B cell (primary cell): ENCODE results near the gene ORM1. TPM values are rescaled to one million over a fixed set of nuclear protein-coding genes. Genes with fewer than 3 reads are reported as not detected.
"Not testable (repeated sequence)": the region's sequence is repeated elsewhere in the genome, so short reads cannot be mapped to it uniquely, and the experiment has no call there.

Source experiments
- ATAC-seq: fragments of 200-7000 bp; cut with Tn5 transposase; one replicate; pipeline ENCODE4 v1.10.0; 2021; ENCODE audit warnings: low read depth, mild to moderate bottlenecking, moderate number of reproducible peaks, moderate library complexity
- CTCF ChIA-PET: fragments of 350-600 bp; sonication (Branson Sonifier 250); formaldehyde crosslinking; loops from one replicate; lab custom pipeline; 2021; ENCODE audit warnings: antibody characterized with exemption, inconsistent platforms; lab: Charles Lee
- POLR2A ChIA-PET: fragments of 350-600 bp; sonication (Branson Sonifier 250); formaldehyde crosslinking; loops from one replicate; lab custom pipeline; 2021; ENCODE audit warnings: antibody characterized with exemption; lab: Charles Lee
- DNase-seq: peaks from one replicate; pipeline ENCODE4 v3.0.0; 2013
- H2AFZ ChIP-seq: 2 replicates; pipeline ENCODE4 v1.6.1; 2012; ENCODE audit warnings: mild to moderate bottlenecking, low read depth, low read length; ENCODE audit not compliant: insufficient read depth, poor library complexity, severe bottlenecking
- H3K27ac ChIP-seq, 2 donors: 1 replicate in 1 of 2; 2 replicates in 1 of 2; pipeline ENCODE4 v1.5.1; 2012 to 2013; ENCODE audit warnings: low read length in 2 of 2, mild to moderate bottlenecking in 2 of 2, moderate library complexity in 1 of 2
- H3K27me3 ChIP-seq, 4 experiments: fragments of 200-600 bp in 1 of 4; sonication (generic) in 1 of 4; replicated peaks in 1 of 4; 1 replicate in 2 of 4; 2 replicates in 2 of 4; pipeline versions ENCODE4 v1.6.1 to v1.7.0; 2013 to 2016; ENCODE audit warnings: low read length in 3 of 4, mild to moderate bottlenecking in 2 of 4, mixed read lengths in 1 of 4, moderate library complexity in 1 of 4; ENCODE audit not compliant: insufficient read depth in 4 of 4, control insufficient read depth in 3 of 4; ENCODE audit errors: control extremely low read depth in 1 of 4
- H3K36me3 ChIP-seq, 2 experiments: replicated peaks in 1 of 2; 1 replicate in 1 of 2; 2 replicates in 1 of 2; pipeline versions ENCODE4 v1.6.1 to v1.7.1; 2013; ENCODE audit warnings: low read length in 1 of 2; ENCODE audit not compliant: insufficient read depth in 2 of 2, control insufficient read depth in 1 of 2; ENCODE audit errors: control extremely low read depth in 1 of 2, extremely low read depth in 1 of 2
- H3K4me1 ChIP-seq, 2 donors: fragments of 200-600 bp in 1 of 2; sonication (generic) in 1 of 2; 1 replicate in 1 of 2; 2 replicates in 1 of 2; pipeline versions ENCODE4 v1.5.1 to v1.6.1; 2013 to 2017; ENCODE audit warnings: low read length in 2 of 2; ENCODE audit not compliant: control insufficient read depth in 2 of 2, insufficient read depth in 2 of 2
- H3K4me2 ChIP-seq: replicated peaks from 2 replicates; pipeline ENCODE3; 2012; ENCODE audit warnings: mild to moderate bottlenecking, low read depth, low read length; ENCODE audit not compliant: poor library complexity, severe bottlenecking
- H3K4me3 ChIP-seq, 5 experiments: fragments of 200-600 bp in 1 of 5; sonication (generic) in 1 of 5; 1 replicate in 3 of 5; 2 replicates in 2 of 5; pipeline versions ENCODE4 v1.5.1 to v1.7.0; 2011 to 2016; ENCODE audit warnings: low read length in 4 of 5, mild to moderate bottlenecking in 4 of 5, low read depth in 2 of 5, control low read depth in 1 of 5, moderate library complexity in 1 of 5; ENCODE audit not compliant: insufficient read depth in 1 of 5; ENCODE audit errors: control extremely low read depth in 1 of 5, extremely low read depth in 1 of 5
- H3K79me2 ChIP-seq: fragments of 200-600 bp; sonication (generic); one replicate; pipeline ENCODE4 v1.6.0; 2016; ENCODE audit warnings: low read length; ENCODE audit not compliant: control insufficient read depth, insufficient read depth
- H3K9ac ChIP-seq: fragments of 200-600 bp; sonication (generic); 2 replicates; pipeline ENCODE4 v1.6.1; 2017; ENCODE audit warnings: mild to moderate bottlenecking, low read length, moderate library complexity
- H3K9me3 ChIP-seq, 3 donors: one replicate each; pipeline versions ENCODE4 v1.6.1 to v1.7.1; 2013; ENCODE audit warnings: low read length in 2 of 3; ENCODE audit not compliant: control insufficient read depth in 2 of 3, insufficient read depth in 1 of 3; ENCODE audit errors: control extremely low read depth in 1 of 3
- H4K20me1 ChIP-seq: 2 replicates; pipeline ENCODE4 v1.6.0; 2012; ENCODE audit warnings: mild to moderate bottlenecking, low read length; ENCODE audit not compliant: insufficient read depth, control insufficient read depth, poor library complexity, severe bottlenecking
- H3K27ac Mint-ChIP-seq: one replicate; pipeline ENCODE4 v1.8.0; 2021; ENCODE audit warnings: mixed read lengths
- H3K27me3 Mint-ChIP-seq: one replicate; pipeline ENCODE4 v1.8.0; 2021; ENCODE audit warnings: mixed read lengths
- H3K4me1 Mint-ChIP-seq: one replicate; pipeline ENCODE4 v1.8.0; 2021; ENCODE audit warnings: mixed read lengths
- H3K4me3 Mint-ChIP-seq: one replicate; pipeline ENCODE4 v1.8.0; 2021; ENCODE audit warnings: mixed read lengths
- H3K9me3 Mint-ChIP-seq: one replicate; pipeline ENCODE4 v1.8.0; 2022; ENCODE audit warnings: mixed read lengths; ENCODE audit not compliant: insufficient read depth
- CTCF ChIP-seq: fragments of 200-600 bp; IDR thresholded peaks from one replicate; pipeline ENCODE4 v1.8.0; 2022; ENCODE audit warnings: antibody characterized with exemption, mild to moderate bottlenecking
- EZH2 ChIP-seq: IDR thresholded peaks from 2 replicates; pipeline ENCODE4 v1.6.1; 2012; ENCODE audit warnings: borderline replicate concordance, low read depth, mild to moderate bottlenecking, moderate library complexity, low read length; ENCODE audit not compliant: insufficient read depth, poor library complexity, severe bottlenecking
- WGBS: methylation state at CpG from one replicate; pipeline ENCODE4 v1.1.5; 2013; ENCODE audit warnings: missing lambda C conversion rate; ENCODE audit not compliant: insufficient coverage; 5-methylcytosine and 5-hydroxymethylcytosine counted together
- intact Hi-C: fragments of 100-400 bp; cut with micrococcal nuclease; formaldehyde crosslinking; loops from one replicate; pipeline ENCODE4 v1.10.0; 2022
- polyA plus RNA-seq: library from polyadenylated mRNA; depleted of rRNA; stranded (reverse); fragments of >200 nt; gene quantifications from 2 replicates; pipeline ENCODE4 v1.2.3, GENCODE V29; 2012
- total RNA-seq, 2 donors: library from RNA; stranded (reverse); fragments of 120-200 nt in 1 of 2; gene quantifications; 1 replicate in 1 of 2; 2 replicates in 1 of 2; pipeline versions ENCODE4 v1.2.3 to v1.2.4, GENCODE V29; 2013 to 2022

Gene ORM1
- total and polyA plus RNA-seq, 2 donors (not counting 1 experiment from before 2014, with no cell fraction given): 0.13 TPM; not detected in 1

GRCh38 chr9:114324492-114324891 lies 1.6 kb downstream of the ORM1 start:
- H3K4me1 Mint-ChIP-seq: no peaks in the 10 kb centered on the region
- Histone ChIP-seq H3K4me1 (no peaks in the 10 kb centered on the region), H3K9ac (no peak overlapping the region), H2AFZ (no peak overlapping the region), H3K79me2 (no peaks in the 10 kb centered on the region), H3K27me3 (peaks cover 0 to 5% (median 0%) of the 10 kb centered on the region in 4 experiments), H3K4me2 (no peak overlapping the region), H3K27ac (no peak overlapping the region), H3K4me3 (no peak overlapping the region), H3K36me3 (no peaks in the 10 kb centered on the region), H4K20me1 (no peaks in the 10 kb centered on the region), H3K9me3 (peaks cover 0 to 4% (median 0%) of the 10 kb centered on the region in 3 donors)
- DNase-seq: no peak
- WGBS: 94% methylated on average over 6 of the region's 8 CpGs
- H3K27me3 Mint-ChIP-seq: no peaks in the 10 kb centered on the region
- CTCF ChIA-PET: interaction anchor here (0.5 kb wide), 1 partner anchor 30 kb away, joined by 3 read pairs; no protein-coding TSS in a partner anchor
- H3K4me3 Mint-ChIP-seq: no peak overlapping the region
- POLR2A ChIA-PET: no interaction called here
- TF ChIP-seq CTCF: no peak
- no peak for TF ChIP-seq EZH2
- ATAC-seq: no peak
- intact Hi-C loops: no loop called here
- H3K27ac Mint-ChIP-seq: no peak overlapping the region
- no peaks in the 10 kb centered on the region for H3K9me3 Mint-ChIP-seq

- ATAC-seq: not testable (repeated sequence)
These were observed 2.1 kb downstream of the ORM1 start for GRCh38 chr9:114324965-114325364.

GRCh38 chr9:114325684-114326254 lies 2.9 kb downstream of the ORM1 start:
- H3K4me3 Mint-ChIP-seq, H3K27me3 Mint-ChIP-seq, H3K9ac ChIP-seq, H3K9me3 ChIP-seq, H3K4me2 ChIP-seq, POLR2A ChIA-PET, H4K20me1 ChIP-seq, H3K27ac ChIP-seq, H2AFZ ChIP-seq, H3K27me3 ChIP-seq, H3K9me3 Mint-ChIP-seq, H3K36me3 ChIP-seq, H3K27ac Mint-ChIP-seq, H3K79me2 ChIP-seq, DNase-seq, ATAC-seq, intact Hi-C loops, H3K4me3 ChIP-seq, H3K4me1 Mint-ChIP-seq, H3K4me1 ChIP-seq: not testable (repeated sequence)
- CTCF ChIA-PET: interaction anchor here (0.6 kb wide), 1 partner anchor 79 kb away, joined by 3 read pairs; no protein-coding TSS in a partner anchor
- no CpG with 5 or more reads among the region's 3 CpGs for WGBS

More at GRCh38 chr9:114324965-114325364, 2.1 kb downstream of the ORM1 start:
- H3K36me3 ChIP-seq, H3K4me3 ChIP-seq, H3K4me2 ChIP-seq, POLR2A ChIA-PET, H3K27me3 Mint-ChIP-seq, H3K9me3 Mint-ChIP-seq, intact Hi-C loops, H3K4me1 Mint-ChIP-seq, H3K27me3 ChIP-seq, DNase-seq, H3K4me1 ChIP-seq, H3K79me2 ChIP-seq, H3K4me3 Mint-ChIP-seq, H4K20me1 ChIP-seq, H3K27ac Mint-ChIP-seq, H3K27ac ChIP-seq, H3K9me3 ChIP-seq, H2AFZ ChIP-seq, H3K9ac ChIP-seq: not testable (repeated sequence)
- WGBS: 100% methylated on average over 6 of the region's 9 CpGs
- CTCF ChIA-PET: interaction anchor here (0.5 to 0.6 kb wide), 2 partner anchors 31 to 80 kb away, joined by 3 read pairs; no protein-coding TSS in a partner anchor
